LNCaP clone FGC (cell line): ENCODE results near the gene C9.

Experiments used
- DNase-seq: peaks from one replicate; pipeline ENCODE4 v3.0.0-alpha.2; 2011; ENCODE audit warnings: low read depth
- H3K4me3 ChIP-seq: 2 replicates; pipeline ENCODE4 v1.5.1; 2011; ENCODE audit warnings: mild to moderate bottlenecking, low read depth, low read length, control low read depth
- CTCF ChIP-seq: IDR thresholded peaks from 2 replicates; pipeline ENCODE4 v1.5.1; 2012; ENCODE audit warnings: mild to moderate bottlenecking; ENCODE audit not compliant: control insufficient read depth, insufficient read depth; ENCODE audit errors: extremely low read depth

The C9 gene

GRCh38 chr5:39387293-39387692 lies 23.0 kb upstream of the C9 start:
- no peak for TF ChIP-seq CTCF
- no peak for DNase-seq

GRCh38 chr5:39384271-39384670 lies 20.0 kb upstream of the C9 start:
- no peak for DNase-seq
- no peak overlapping the region for H3K4me3 ChIP-seq
- no peak for TF ChIP-seq CTCF

More at GRCh38 chr5:39387293-39387692, 23.0 kb upstream of the C9 start:
- no peak overlapping the region for H3K4me3 ChIP-seq

- TF ChIP-seq CTCF = no peak
- DNase-seq = no peak
- no peak overlapping the region for H3K4me3 ChIP-seq
Observed at GRCh38 chr5:39381376-39381775, 17.1 kb upstream of the C9 start.

- H3K4me3 ChIP-seq = no peak overlapping the region
- no peak for DNase-seq
- no peak for TF ChIP-seq CTCF
Observed at GRCh38 chr5:39379693-39380092, 15.4 kb upstream of the C9 start.

- TF ChIP-seq CTCF = no peak
Observed at GRCh38 chr5:39377613-39378012, 13.3 kb upstream of the C9 start.

GRCh38 chr5:39376293-39376714 lies 12.0 kb upstream of the C9 start:
- H3K4me3 ChIP-seq = no peak overlapping the region
- TF ChIP-seq CTCF = peak; percentile 89
- DNase-seq = peak; percentile 30

More at GRCh38 chr5:39377613-39378012, 13.3 kb upstream of the C9 start:
- no peak for DNase-seq
- no peak overlapping the region for H3K4me3 ChIP-seq

- H3K4me3 ChIP-seq = no peak overlapping the region
- TF ChIP-seq CTCF = no peak
- no peak for DNase-seq
Observed at GRCh38 chr5:39373791-39374190, 9.5 kb upstream of the C9 start.
